Stomach (tissue), 9 donors: ENCODE data around the gene EPB41L3. TPM values are rescaled to one million over a fixed set of nuclear protein-coding genes. Genes with fewer than 3 reads are reported as not detected.

Source experiments
- DNase-seq, 2 donors: peaks; one replicate each; pipeline versions ENCODE4 v3.0.0 to v3.0.0-alpha.2; 2013 to 2019
- H3K27ac ChIP-seq, 5 donors: fragments of 200-600 bp in 4 of 5; sonication (generic) in 4 of 5; one replicate each; pipeline ENCODE4 v1.5.1; 2013 to 2019; ENCODE audit warnings: mild to moderate bottlenecking in 1 of 5, moderate library complexity in 1 of 5
- H3K27me3 ChIP-seq, 3 donors: fragments of 200-600 bp; sonication (generic); one replicate each; pipeline ENCODE4 v1.5.1; 2017 to 2019; ENCODE audit warnings: mixed run types in 1 of 3
- H3K36me3 ChIP-seq, 4 donors: fragments of 200-600 bp; sonication (generic); 1 replicate in 3 of 4; 2 replicates in 1 of 4; pipeline ENCODE4 v1.5.1; 2016 to 2019
- H3K4me1 ChIP-seq, 4 donors: fragments of 200-600 bp; sonication (generic); one replicate each; pipeline ENCODE4 v1.5.1; 2016 to 2019
- H3K4me3 ChIP-seq, 4 donors: fragments of 200-600 bp; sonication (generic) in 3 of 4; one replicate each; pipeline ENCODE4 v1.5.1; 2016 to 2019; ENCODE audit warnings: mild to moderate bottlenecking in 1 of 4
- H3K9me3 ChIP-seq, 4 donors: fragments of 200-600 bp; sonication (generic); one replicate each; pipeline ENCODE4 v1.5.1; 2016 to 2019
- EP300 ChIP-seq: sonication (generic); formaldehyde crosslinking; IDR thresholded peaks from one replicate; pipeline ENCODE4 v1.6.1; 2017; ENCODE audit warnings: antibody characterized with exemption
- POLR2A ChIP-seq, 4 donors: fragments of 450-650 bp; IDR thresholded peaks; one replicate each; pipeline ENCODE4 v1.6.1; 2016; ENCODE audit warnings: antibody characterized with exemption in 4 of 4, control low read depth in 2 of 4, mild to moderate bottlenecking in 1 of 4, moderate library complexity in 1 of 4
- POLR2AphosphoS5 ChIP-seq, 3 donors: sonication (generic); formaldehyde crosslinking; IDR thresholded peaks; one replicate each; pipeline ENCODE4 v1.6.1; 2016; ENCODE audit warnings: antibody characterized with exemption in 3 of 3
- WGBS, 5 donors: extraction: QIAGEN DNeasy Blood & Tissue Kit in 3 of 5; methylation state at CpG; one replicate each; pipeline versions ENCODE4 v1.1.5 to v1.1.7; 2013 to 2018; 5-methylcytosine and 5-hydroxymethylcytosine counted together
- intact Hi-C: fragments of 100-400 bp; cut with DNase I; formaldehyde crosslinking; loops from one replicate; pipeline ENCODE4 v1.15.1; 2023; ENCODE audit warnings: low total_unique reads
- polyA plus RNA-seq, 3 donors: library from polyadenylated mRNA; stranded (reverse); fragments of 200-250 nt; gene quantifications; one replicate each; pipeline ENCODE4 v1.2.3, GENCODE V29; 2013
- total RNA-seq, 5 donors: library from RNA; depleted of rRNA; stranded (reverse); fragments of >200 nt; gene quantifications; one replicate each; pipeline versions ENCODE4 v1.1.0 to v1.2.3, GENCODE V29; 2014 to 2016
- TF ChIP-seq, protein P1 (sequence below), 7 experiments: fragments of 450-650 bp in 4 of 7; fragments of 200-600 bp in 3 of 7; sonication (generic) in 3 of 7; IDR thresholded peaks; one replicate each; pipeline ENCODE4 v1.5.1; 2016 to 2019; ENCODE audit warnings: antibody characterized with exemption in 7 of 7, control low read depth in 2 of 7, mild to moderate bottlenecking in 1 of 7
- donor health status: healthy with polysubstance abuse.
- donor health status: Bipolar disorder and iron deficiency.
- donor health status: healthy.

Gene EPB41L3
- total and polyA plus RNA-seq, 8 donors, result 3.5 to 120 (median 11.9) TPM

DNA sequence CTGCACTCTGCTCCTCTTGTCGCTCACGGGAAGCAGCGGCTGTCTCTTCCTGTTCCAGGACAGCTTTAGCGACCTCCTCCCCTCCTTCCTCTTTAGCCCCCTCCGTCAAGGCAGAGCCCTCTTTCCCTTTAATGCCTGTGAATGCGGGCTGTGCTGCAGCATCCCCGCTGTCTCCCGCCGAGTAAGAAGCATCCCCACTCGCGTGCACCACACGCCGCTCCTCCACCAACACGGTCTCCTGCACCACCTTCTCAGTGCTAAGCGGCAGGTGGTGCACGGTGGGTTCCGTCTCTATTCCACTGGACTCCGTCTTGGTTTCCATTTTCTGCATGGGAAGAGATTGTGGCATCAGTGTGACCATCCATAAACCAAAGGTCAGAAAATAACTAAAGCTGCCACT, 146.7 kb downstream of the EPB41L3 start:
- H3K9me3 ChIP-seq, result peaks cover 0 to 4% (median 0%) of the 10 kb centered on the region in 4 donors
- no peak for DNase-seq
- TF ChIP-seq EP300 (no peak), POLR2A (IDR thresholded peaks at IDR 0.05) (no peak), POLR2AphosphoS5 (IDR thresholded peaks at IDR 0.05) (no peak)
- TF ChIP-seq, protein P1, sequence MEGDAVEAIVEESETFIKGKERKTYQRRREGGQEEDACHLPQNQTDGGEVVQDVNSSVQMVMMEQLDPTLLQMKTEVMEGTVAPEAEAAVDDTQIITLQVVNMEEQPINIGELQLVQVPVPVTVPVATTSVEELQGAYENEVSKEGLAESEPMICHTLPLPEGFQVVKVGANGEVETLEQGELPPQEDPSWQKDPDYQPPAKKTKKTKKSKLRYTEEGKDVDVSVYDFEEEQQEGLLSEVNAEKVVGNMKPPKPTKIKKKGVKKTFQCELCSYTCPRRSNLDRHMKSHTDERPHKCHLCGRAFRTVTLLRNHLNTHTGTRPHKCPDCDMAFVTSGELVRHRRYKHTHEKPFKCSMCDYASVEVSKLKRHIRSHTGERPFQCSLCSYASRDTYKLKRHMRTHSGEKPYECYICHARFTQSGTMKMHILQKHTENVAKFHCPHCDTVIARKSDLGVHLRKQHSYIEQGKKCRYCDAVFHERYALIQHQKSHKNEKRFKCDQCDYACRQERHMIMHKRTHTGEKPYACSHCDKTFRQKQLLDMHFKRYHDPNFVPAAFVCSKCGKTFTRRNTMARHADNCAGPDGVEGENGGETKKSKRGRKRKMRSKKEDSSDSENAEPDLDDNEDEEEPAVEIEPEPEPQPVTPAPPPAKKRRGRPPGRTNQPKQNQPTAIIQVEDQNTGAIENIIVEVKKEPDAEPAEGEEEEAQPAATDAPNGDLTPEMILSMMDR (IDR thresholded peaks at IDR 0.05), result no peak
- H3K4me1 ChIP-seq, result no peaks in the 10 kb centered on the region
- WGBS, 5 donors, result 91 to 93% (median 92%) methylated on average over 18 of the region's 18 CpGs
- no peak overlapping the region for H3K27ac ChIP-seq
- intact Hi-C loops, result no loop called here
- H3K27me3 ChIP-seq, result no peaks in the 10 kb centered on the region
- no peak overlapping the region for H3K4me3 ChIP-seq
- peaks cover 0 to 21% (median 14%) of the 10 kb centered on the region in 4 donors for H3K36me3 ChIP-seq

DNA sequence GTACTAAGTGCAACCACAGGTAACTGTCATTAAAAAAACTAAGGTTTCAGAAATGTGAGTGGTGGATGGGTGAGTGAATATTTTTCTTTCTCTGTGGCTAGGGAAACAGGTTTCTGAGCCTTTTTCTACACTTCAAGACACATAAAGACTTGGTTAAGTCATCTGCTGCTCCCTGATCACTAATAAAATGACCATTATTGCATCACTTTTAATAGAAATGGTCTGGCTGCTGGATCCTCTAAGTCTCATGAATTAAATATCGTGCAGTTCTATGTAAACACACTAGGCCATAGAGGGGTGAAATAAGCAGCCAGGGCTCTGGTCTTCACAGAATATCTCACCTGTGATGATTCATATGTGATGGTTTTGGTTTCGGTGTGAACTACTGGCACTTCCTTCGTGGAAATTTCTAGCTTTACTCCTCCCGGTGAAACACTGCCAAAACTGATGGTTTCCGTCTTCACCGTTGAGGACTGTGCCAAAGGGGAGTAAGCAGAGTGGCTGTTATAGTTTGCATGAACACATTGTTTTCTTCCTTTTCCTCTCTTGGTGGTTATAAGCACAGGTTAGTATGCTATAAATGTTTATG, 147.8 kb downstream of the EPB41L3 start:
- intact Hi-C loops, result no loop called here
- WGBS, 5 donors, result 76 to 86% (median 79%) methylated on average over 6 of the region's 6 CpGs

DNA sequence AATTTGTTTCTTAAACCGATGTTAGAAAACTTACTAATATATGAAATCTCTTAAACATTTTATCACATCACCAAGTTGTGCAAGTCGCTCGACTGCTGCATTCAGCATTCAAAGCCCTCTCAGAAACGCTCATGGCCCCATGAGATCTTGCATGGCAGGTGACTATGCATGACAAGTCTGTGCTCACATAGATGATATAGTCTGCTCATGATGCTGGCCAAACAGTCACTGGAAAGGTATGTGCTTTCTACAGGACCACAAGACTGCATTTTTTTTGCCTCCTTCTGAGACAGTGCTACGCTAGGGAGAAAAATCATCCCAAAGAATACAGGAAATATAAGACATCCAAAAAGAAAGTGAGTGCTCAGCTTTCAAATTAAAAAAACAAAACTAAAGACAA, 150.0 kb downstream of the EPB41L3 start:
- Histone ChIP-seq H3K9me3 (peaks cover 0 to 4% (median 0%) of the 10 kb centered on the region in 4 donors), H3K4me3 (no peak overlapping the region), H3K4me1 (no peaks in the 10 kb centered on the region), H3K27ac (no peak overlapping the region), H3K27me3 (no peaks in the 10 kb centered on the region), H3K36me3 (peaks cover 0 to 21% (median 14%) of the 10 kb centered on the region in 4 donors)
- 86 to 93% (median 92%) methylated on average over 5 of the region's 5 CpGs for WGBS, 5 donors
- intact Hi-C loops, result no loop called here
- no peak for DNase-seq
- no peak for TF ChIP-seq EP300
- TF ChIP-seq, protein P1 (IDR thresholded peaks at IDR 0.05), result no peak
- no peak for TF ChIP-seq POLR2A (IDR thresholded peaks at IDR 0.05)
- TF ChIP-seq POLR2AphosphoS5 (IDR thresholded peaks at IDR 0.05), result no peak

More for the DNA sequence above, 147.8 kb downstream of the EPB41L3 start:
- no peaks in the 10 kb centered on the region for H3K4me1 ChIP-seq
- H3K36me3 ChIP-seq, result peaks cover 0 to 21% (median 14%) of the 10 kb centered on the region in 4 donors
- no peaks in the 10 kb centered on the region for H3K27me3 ChIP-seq
- TF ChIP-seq POLR2AphosphoS5 (IDR thresholded peaks at IDR 0.05) (no peak), EP300 (no peak), POLR2A (IDR thresholded peaks at IDR 0.05) (no peak)
- TF ChIP-seq, protein P1 (IDR thresholded peaks at IDR 0.05), result no peak
- peaks cover 0 to 4% (median 0%) of the 10 kb centered on the region in 4 donors for H3K9me3 ChIP-seq
- H3K27ac ChIP-seq, result no peak overlapping the region
- H3K4me3 ChIP-seq, result no peak overlapping the region
- no peak for DNase-seq

DNA sequence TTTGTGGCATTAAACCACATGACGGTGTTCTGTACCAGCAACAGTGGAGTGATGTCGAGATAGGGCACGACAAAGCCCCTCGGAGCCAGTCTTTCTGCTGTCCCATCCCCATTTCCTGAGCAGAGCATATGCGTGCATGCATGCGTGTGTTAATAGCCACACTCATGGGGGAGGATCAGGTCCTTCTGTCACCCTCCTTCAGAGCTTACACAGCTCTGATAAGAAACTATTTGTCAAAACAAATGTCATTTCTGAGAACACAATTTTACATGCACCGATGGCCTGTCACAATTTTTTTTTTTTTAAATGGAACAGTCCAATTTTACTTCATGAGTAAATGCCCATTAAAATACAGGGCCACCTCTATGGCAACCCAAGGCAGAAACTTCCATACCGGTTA, 152.4 kb downstream of the EPB41L3 start:
- WGBS, 5 donors, result 89 to 93% (median 92%) methylated on average over 8 of the region's 8 CpGs
- Histone ChIP-seq H3K27me3 (no peaks in the 10 kb centered on the region), H3K27ac (no peak overlapping the region), H3K4me3 (no peak overlapping the region), H3K4me1 (no peaks in the 10 kb centered on the region), H3K36me3 (peaks cover 0 to 15% (median 7%) of the 10 kb centered on the region in 4 donors), H3K9me3 (no peaks in the 10 kb centered on the region)
- intact Hi-C loops, result no loop called here
- TF ChIP-seq EP300, result no peak
- DNase-seq, result no peak

DNA sequence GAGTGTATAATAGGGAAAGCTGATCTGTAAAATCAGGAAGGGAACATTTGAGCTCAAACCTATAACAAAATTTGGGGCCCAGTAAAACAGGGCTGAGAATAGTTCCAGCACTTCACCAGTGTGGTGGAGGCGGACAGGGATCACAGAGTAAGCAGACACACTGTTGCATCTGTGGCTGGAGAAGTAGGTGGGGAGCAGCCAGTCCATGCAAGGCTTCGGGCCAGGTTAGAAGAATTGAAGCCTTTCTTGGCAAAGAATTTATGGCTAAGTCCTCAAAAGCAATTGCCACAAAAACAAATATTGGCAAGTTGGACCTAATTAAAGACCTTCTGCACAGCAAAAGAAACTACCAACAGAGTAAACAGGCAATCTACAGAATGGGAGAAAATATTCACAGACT, 154.4 kb downstream of the EPB41L3 start:
- intact Hi-C loops, result no loop called here
- Histone ChIP-seq H3K27me3 (no peaks in the 10 kb centered on the region), H3K4me3 (no peak overlapping the region), H3K4me1 (no peaks in the 10 kb centered on the region), H3K27ac (no peak overlapping the region), H3K9me3 (no peaks in the 10 kb centered on the region), H3K36me3 (no peaks in the 10 kb centered on the region)
- no peak for TF ChIP-seq EP300
- DNase-seq, result no peak
- 72 to 85% (median 78%) methylated on average over 2 of the region's 2 CpGs for WGBS, 5 donors
